Transverse colon (tissue), 4 donors: Measurements from ENCODE around the gene CD244.

ENCODE experiments used
- CTCF ChIP-seq, 5 experiments: fragments of 200-600 bp in 3 of 5; fragments of 450-650 bp in 2 of 5; sonication (generic) in 3 of 5; IDR thresholded peaks; 1 replicate in 2 of 5; 2 replicates in 3 of 5; pipeline ENCODE4 v1.5.1; 2016 to 2017; ENCODE audit warnings: antibody characterized with exemption in 5 of 5, inconsistent platforms in 3 of 5, mild to moderate bottlenecking in 2 of 5, moderate library complexity in 1 of 5
- POLR2A ChIP-seq: fragments of 450-650 bp; IDR thresholded peaks from one replicate; pipeline ENCODE4 v1.6.1; 2016; ENCODE audit warnings: antibody characterized with exemption, mild to moderate bottlenecking, moderate library complexity
- POLR2AphosphoS5 ChIP-seq, 3 donors: sonication (generic); formaldehyde crosslinking; IDR thresholded peaks; one replicate each; pipeline ENCODE4 v1.6.1; 2016; ENCODE audit warnings: antibody characterized with exemption in 3 of 3

GRCh38 chr1:160865337-160865736, 2.6 kb upstream of the CD244 start:
- TF ChIP-seq CTCF (IDR thresholded peaks at IDR 0.05), result no peak
- TF ChIP-seq POLR2AphosphoS5 (IDR thresholded peaks at IDR 0.05), result no peak
- no peak for TF ChIP-seq POLR2A
